GM06990 (cell line): ENCODE data around the gene DYDC1.
"Not testable (repeated sequence)": the region's sequence is repeated elsewhere in the genome, so short reads cannot be mapped to it uniquely, and the experiment has no call there.

Source experiments
- DNase-seq: peaks from one replicate; pipeline ENCODE4 v3.0.0-alpha.2; 2011; ENCODE audit not compliant: insufficient read length; ENCODE audit errors: extremely low read depth
- H3K27me3 ChIP-seq: replicated peaks from 2 replicates; pipeline ENCODE4 v1.6.0; 2011; ENCODE audit warnings: low read length; ENCODE audit not compliant: control insufficient read depth, insufficient read depth
- H3K36me3 ChIP-seq: 2 replicates; pipeline ENCODE4 v1.5.1; 2011; ENCODE audit warnings: low read length; ENCODE audit not compliant: control insufficient read depth, insufficient read depth
- H3K4me3 ChIP-seq: replicated peaks from 2 replicates; pipeline ENCODE4 v1.5.1; 2011; ENCODE audit warnings: low read depth, mild to moderate bottlenecking, control low read depth, low read length
- CTCF ChIP-seq: IDR thresholded peaks from 2 replicates; pipeline ENCODE4 v1.5.1; 2011; ENCODE audit warnings: low read length, control low read depth, mild to moderate bottlenecking, inconsistent platforms; ENCODE audit not compliant: insufficient read depth, poor library complexity, severe bottlenecking

The DYDC1 gene

GRCh38 chr10:80373502-80373901 is 16.9 kb upstream of the DYDC1 start:
- H3K36me3 ChIP-seq = no peaks in the 10 kb centered on the region
- TF ChIP-seq CTCF = no peak
- no peak overlapping the region for H3K4me3 ChIP-seq
- H3K27me3 ChIP-seq = no peaks in the 10 kb centered on the region
- DNase-seq = no peak

- Histone ChIP-seq H3K27me3 (no peaks in the 10 kb centered on the region), H3K36me3 (no peaks in the 10 kb centered on the region), H3K4me3 (no peak overlapping the region)
- DNase-seq = no peak
- no peak for TF ChIP-seq CTCF
Measured at GRCh38 chr10:80372675-80373074, 16.1 kb upstream of the DYDC1 start.

- Histone ChIP-seq H3K36me3 (no peaks in the 10 kb centered on the region), H3K27me3 (no peaks in the 10 kb centered on the region), H3K4me3 (no peak overlapping the region)
- no peak for DNase-seq
- no peak for TF ChIP-seq CTCF
Measured at GRCh38 chr10:80371467-80371866, 14.9 kb upstream of the DYDC1 start.

GRCh38 chr10:80365510-80365909 is 9.0 kb upstream of the DYDC1 start:
- TF ChIP-seq CTCF = no peak
- H3K4me3 ChIP-seq = no peak overlapping the region
- no peaks in the 10 kb centered on the region for H3K36me3 ChIP-seq
- no peaks in the 10 kb centered on the region for H3K27me3 ChIP-seq
- no peak for DNase-seq

- Histone ChIP-seq H3K4me3 (no peak overlapping the region), H3K36me3 (no peaks in the 10 kb centered on the region), H3K27me3 (no peaks in the 10 kb centered on the region; the same call in 1 of the 2 replicates)
- TF ChIP-seq CTCF = no peak
- no peak for DNase-seq
Measured at GRCh38 chr10:80359644-80360043, 3.1 kb upstream of the DYDC1 start.

GRCh38 chr10:80358925-80359324 is 2.4 kb upstream of the DYDC1 start:
- H3K27me3 ChIP-seq, DNase-seq, H3K36me3 ChIP-seq, H3K4me3 ChIP-seq: not testable (repeated sequence)
